Stimulated activated CD8-positive, alpha-beta memory T cell treated with anti-CD3 and anti-CD28 coated beads, Interleukin-4, amount 100 ng/mL, for 1 hour (primary cell): ENCODE measurements around the gene ASB7.
"Not testable (repeated sequence)": the region's sequence is repeated elsewhere in the genome, so short reads cannot be mapped to it uniquely, and the experiment has no call there.

Experiments used
- DNase-seq, 2 donors: peaks; one replicate each; pipeline ENCODE4 v3.0.0-alpha.2; 2020; ENCODE audit warnings: low read depth in 2 of 2, low spot score in 1 of 2

Gene ASB7

GRCh38 chr15:100648951-100649350 is 46.6 kb downstream of the ASB7 start:
- no peak for DNase-seq

- DNase-seq, result no peak
Observed at GRCh38 chr15:100650685-100651084, 48.3 kb downstream of the ASB7 start.

- no peak for DNase-seq
Observed at GRCh38 chr15:100651253-100651652, 48.9 kb downstream of the ASB7 start.

GRCh38 chr15:100652116-100652515 is 49.7 kb downstream of the ASB7 start:
- DNase-seq, result no peak

GRCh38 chr15:100653608-100654007 is 51.2 kb downstream of the ASB7 start:
- DNase-seq, result no peak

GRCh38 chr15:100658895-100659294 is 56.5 kb downstream of the ASB7 start:
- DNase-seq, result no peak

- DNase-seq, result no peak
Observed at GRCh38 chr15:100661156-100661555, 58.8 kb downstream of the ASB7 start.

GRCh38 chr15:100663086-100663914 is 60.9 kb downstream of the ASB7 start:
- no peak for DNase-seq

GRCh38 chr15:100663915-100664281 is 61.5 kb downstream of the ASB7 start:
- DNase-seq, result no peak

- DNase-seq, result no peak
Observed at GRCh38 chr15:100665570-100665969, 63.2 kb downstream of the ASB7 start.

GRCh38 chr15:100667405-100668347 is 65.3 kb downstream of the ASB7 start:
- no peak for DNase-seq

GRCh38 chr15:100668348-100668745 is 66.0 kb downstream of the ASB7 start:
- no peak for DNase-seq

GRCh38 chr15:100669260-100669659 is 66.9 kb downstream of the ASB7 start:
- no peak for DNase-seq

GRCh38 chr15:100670505-100671021 is 68.2 kb downstream of the ASB7 start:
- no peak for DNase-seq

- DNase-seq, result no peak
Observed at GRCh38 chr15:100671124-100671680, 68.8 kb downstream of the ASB7 start.

- no peak for DNase-seq
Observed at GRCh38 chr15:100671858-100672543, 69.6 kb downstream of the ASB7 start.

- no peak for DNase-seq
Observed at GRCh38 chr15:100672959-100673358, 70.6 kb downstream of the ASB7 start.

GRCh38 chr15:100679151-100679550 is 76.8 kb downstream of the ASB7 start:
- not testable (repeated sequence) for DNase-seq

- no peak for DNase-seq
Observed at GRCh38 chr15:100680726-100681125, 78.3 kb downstream of the ASB7 start.

- DNase-seq, result no peak
Observed at GRCh38 chr15:100681335-100681746, 79.0 kb downstream of the ASB7 start.

- no peak for DNase-seq
Observed at GRCh38 chr15:100682468-100682867, 80.1 kb downstream of the ASB7 start.
